Measurements from ENCODE around the gene GPR18.

The GPR18 gene

DNA sequence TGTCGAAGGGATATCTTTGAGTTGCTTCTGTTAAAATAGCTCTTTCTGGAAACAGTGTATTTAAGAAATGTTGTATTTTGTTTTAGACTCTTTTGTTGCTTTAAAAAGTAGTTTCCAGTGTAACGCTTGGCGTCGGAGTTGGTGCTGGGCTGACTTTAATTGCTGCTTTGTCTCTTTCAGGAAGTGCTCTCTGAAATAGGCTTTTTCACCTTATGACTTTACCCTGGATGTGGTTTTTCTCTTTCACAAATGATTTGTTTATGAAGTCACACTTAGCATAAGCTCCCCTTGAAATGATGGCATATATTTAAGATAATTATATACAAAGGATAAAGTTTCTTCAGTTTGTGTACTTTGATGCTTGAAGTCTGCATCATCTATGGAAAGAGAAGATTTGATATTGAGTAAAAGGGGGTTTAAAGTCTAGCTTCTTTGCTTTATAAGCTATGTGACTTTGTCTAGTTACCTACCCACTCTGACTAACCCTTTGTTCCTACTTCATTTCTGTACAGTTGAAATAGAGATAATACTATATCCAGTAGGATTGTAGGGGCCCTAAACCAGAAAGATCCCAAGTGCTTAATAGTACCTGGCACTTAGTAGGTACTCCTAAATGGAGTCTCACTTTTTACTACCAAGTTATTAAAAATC, at the start of gene GPR18:
GPR18 (minus strand) TSS at position 170 of the 651 bp plus-strand sequence. CDS start 2,507 bp downstream, outside the sequence.
- no peak for DNase-seq

- no peak for DNase-seq
These were observed 49.6 kb upstream of the GPR18 start for GRCh38 chr13:99307648-99308339.

DNA sequence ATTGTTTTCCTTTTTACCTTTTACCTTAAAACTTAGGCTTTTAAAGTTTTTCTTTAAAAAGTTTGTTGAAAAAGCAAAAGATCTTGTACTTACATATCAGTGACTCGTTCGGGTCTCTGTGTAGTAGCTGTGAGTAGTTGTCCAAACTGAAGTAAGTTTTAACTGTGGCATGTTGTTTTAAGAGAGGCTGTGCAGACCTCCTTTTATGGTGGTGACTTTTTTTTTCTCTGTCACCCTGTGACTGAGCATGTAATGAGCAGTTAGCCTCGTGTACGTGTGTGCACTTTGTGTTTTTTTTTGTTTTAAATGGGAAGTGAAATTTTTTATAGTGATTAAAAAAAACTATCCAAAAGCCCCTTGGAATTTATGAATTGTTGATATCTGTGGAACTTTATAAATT, 49.1 kb upstream of the GPR18 start, which contains the start of gene GPR183:
GPR183 (minus strand) TSS at position 153 of the 400 bp plus-strand sequence. CDS start 11,254 bp downstream, outside the sequence.
- DNase-seq, result no peak

- no peak for DNase-seq
These were observed 47.4 kb upstream of the GPR18 start for GRCh38 chr13:99305566-99305965.

GRCh38 chr13:99305158-99305557, 47.0 kb upstream of the GPR18 start:
- no peak for DNase-seq

- DNase-seq, result no peak
These were observed 46.4 kb upstream of the GPR18 start for GRCh38 chr13:99304541-99304940.

- DNase-seq, result no peak
These were observed 45.8 kb upstream of the GPR18 start for GRCh38 chr13:99303863-99304521.

GRCh38 chr13:99302637-99303505, 44.7 kb upstream of the GPR18 start:
- DNase-seq, result no peak

- no peak for DNase-seq
These were observed 43.9 kb upstream of the GPR18 start for GRCh38 chr13:99301913-99302636.

DNA sequence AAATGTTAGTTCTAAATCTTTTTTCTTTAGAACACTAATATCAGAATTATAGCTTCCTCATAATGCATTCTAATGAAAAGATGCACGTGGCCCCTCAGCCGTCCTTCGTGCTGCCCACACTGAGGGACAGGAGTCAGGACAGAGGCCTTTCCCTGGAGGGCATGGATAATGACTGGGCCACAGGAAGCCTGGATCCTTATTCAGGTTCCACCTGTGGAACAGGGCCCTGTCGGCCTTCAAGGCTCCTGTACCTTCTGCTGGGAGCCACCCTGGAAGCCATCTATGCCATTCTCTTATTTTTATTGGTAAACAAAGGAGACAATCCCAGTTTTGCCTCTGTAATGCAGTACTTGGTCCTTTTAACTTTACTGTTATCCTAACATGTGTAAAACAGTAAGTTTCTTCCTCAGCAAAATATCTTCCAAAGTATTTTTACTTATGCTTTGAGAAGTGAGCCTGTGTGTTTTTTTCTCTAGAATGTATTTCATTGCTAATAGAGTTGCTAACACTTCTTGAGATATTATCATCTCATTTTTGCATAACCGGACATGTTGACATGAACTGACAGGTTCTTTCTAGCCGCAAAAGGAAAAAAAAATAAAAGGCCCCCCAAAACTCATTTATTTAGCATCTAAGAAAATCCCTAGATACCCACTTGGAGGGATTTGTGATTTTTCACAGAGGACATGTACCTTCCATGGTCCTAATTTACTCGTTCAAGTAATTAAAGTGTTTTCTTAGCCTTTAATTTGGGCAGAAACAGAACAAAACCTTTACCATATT, 43.1 kb upstream of the GPR18 start:
- no peak for DNase-seq

DNA sequence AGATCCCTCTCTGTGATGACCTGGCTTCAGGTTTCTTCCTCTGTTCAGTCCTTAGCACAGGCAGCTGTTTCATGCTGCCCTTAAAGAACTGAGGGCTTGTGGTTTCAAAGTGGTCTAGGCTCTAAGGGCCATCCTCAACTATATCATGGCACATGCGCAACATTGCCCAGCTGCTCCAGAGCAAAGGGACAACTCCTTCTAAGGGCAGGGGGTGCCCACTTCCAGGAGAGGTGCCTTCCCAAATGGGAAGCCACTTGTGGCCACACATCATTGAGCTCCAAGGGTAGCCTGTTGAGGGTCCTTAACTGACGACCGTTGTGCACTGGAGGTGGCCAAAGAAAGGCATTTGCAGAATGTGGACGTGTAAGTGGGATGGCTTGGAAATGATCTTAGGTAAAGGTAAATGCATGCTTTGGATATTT, 41.8 kb upstream of the GPR18 start:
- DNase-seq, result no peak

DNA sequence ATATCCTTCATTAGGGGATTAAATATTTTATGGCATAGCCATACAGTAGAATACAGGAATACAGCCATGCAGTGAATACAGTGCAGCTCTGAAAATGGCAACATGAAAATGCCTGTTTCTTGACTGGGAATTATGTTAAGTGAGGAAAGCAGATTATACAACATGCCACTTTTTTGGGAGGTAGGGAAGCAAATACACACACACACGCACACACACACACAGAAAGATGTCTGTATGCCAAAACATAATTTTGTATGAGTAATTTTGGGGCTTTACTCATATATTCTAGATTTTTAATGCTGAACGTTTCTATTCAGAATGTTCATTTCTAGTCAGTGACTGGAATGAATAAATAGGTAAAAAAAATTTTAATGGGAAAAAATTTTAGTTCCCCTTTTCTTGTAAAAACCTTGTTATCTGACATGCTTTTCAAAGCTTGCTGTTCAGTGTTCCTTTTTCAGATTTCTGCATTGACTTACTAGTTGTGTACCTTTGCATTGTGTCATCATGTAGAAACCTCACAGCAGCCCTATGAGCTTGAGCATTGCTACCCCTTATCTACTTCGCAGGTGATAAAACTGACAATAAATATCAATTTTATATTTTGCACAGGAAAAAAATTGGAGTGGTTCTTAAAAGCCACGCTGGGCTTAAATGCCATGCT, 41.2 kb upstream of the GPR18 start:
- no peak for DNase-seq

- no peak for DNase-seq
These were observed 39.9 kb upstream of the GPR18 start for GRCh38 chr13:99298056-99298455.

DNA sequence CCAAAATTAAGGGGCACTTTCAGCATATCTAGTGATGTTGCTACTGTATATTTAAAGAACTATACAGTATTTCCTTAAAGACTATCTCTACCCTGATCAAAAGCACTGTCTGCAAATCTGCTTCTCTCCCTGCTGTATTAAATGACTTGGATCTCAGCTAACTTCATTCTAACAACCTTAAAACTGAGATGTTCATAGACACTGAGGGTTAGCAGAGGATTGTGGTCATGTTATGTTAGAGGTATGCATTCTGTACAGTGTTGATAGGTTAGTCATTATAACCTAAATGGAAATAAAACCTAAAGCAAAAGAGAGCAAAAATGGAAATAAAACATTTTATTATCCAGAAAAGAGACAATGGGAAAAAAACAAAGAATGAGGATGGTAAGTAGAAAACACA, 39.2 kb upstream of the GPR18 start:
- DNase-seq, result no peak

- DNase-seq, result no peak
These were observed 38.2 kb upstream of the GPR18 start for GRCh38 chr13:99296398-99296797.

GRCh38 chr13:99295488-99296252, 37.5 kb upstream of the GPR18 start:
- DNase-seq, result no peak

DNA sequence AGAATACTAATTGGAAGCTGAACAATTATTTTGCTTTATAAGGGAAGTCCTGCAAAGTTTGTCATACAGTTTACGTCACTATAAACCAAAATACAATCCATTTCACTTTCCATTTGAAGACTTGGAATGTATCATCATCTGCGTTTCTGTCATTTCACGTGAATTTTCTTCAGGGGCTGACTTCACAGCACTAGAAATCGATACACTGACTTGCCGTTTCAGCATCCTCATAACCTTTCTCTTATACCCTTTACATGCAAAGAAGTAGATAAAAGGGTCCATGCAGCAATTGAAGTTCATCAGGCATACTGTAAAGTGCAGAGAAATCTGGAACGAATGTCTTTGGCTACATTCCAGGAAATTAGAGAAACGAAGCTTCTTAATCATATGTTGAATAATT, 36.8 kb upstream of the GPR18 start:
- no peak for DNase-seq

GRCh38 chr13:99294198-99294597, 36.0 kb upstream of the GPR18 start:
- no peak for DNase-seq

DNA sequence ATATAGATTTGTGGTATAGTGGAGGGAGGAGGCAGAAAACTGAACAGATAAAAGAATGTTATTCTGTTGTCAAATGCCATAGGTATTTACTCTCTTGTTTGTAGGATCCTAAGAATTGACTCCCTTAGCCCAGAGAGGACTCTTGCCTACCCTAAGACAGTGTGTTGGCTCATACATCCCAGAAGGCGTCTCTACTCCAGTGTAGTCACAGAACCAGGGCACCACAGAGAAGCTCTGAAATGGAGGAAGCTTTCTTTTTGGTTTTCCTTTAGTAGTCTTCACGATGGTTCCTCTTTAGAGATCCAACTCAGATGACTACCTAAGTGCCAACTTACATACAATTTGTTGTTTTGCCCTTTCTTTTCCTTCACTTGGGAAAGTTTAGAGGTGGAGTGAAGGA, 35.0 kb upstream of the GPR18 start:
- DNase-seq, result no peak

GRCh38 chr13:99290894-99291293, 32.7 kb upstream of the GPR18 start:
- DNase-seq, result no peak
